Measurements from ENCODE around the gene BSPRY.

Gene BSPRY

GRCh38 chr9:113343732-113344231 is 5.6 kb upstream of the BSPRY start:
- no peak for TF ChIP-seq CTCF (IDR thresholded peaks at IDR 0.05)

GRCh38 chr9:113345190-113345589 is 4.2 kb upstream of the BSPRY start:
- no peak for TF ChIP-seq CTCF (IDR thresholded peaks at IDR 0.05)

GRCh38 chr9:113345671-113346070 is 3.7 kb upstream of the BSPRY start:
- TF ChIP-seq CTCF (IDR thresholded peaks at IDR 0.05) = no peak

- TF ChIP-seq CTCF (IDR thresholded peaks at IDR 0.05) = no peak
Measured at GRCh38 chr9:113348437-113348836, 904 bp upstream of the BSPRY start.

- no peak for TF ChIP-seq CTCF (IDR thresholded peaks at IDR 0.05)
Measured at GRCh38 chr9:113349066-113349444, 286 bp upstream of the BSPRY start.

- no peak for TF ChIP-seq CTCF (IDR thresholded peaks at IDR 0.05)
Measured at GRCh38 chr9:113350107-113350661, 843 bp downstream of the BSPRY start.

- no peak for TF ChIP-seq CTCF (IDR thresholded peaks at IDR 0.05)
Measured at GRCh38 chr9:113350937-113351336, 1.6 kb downstream of the BSPRY start.

GRCh38 chr9:113352006-113352405 is 2.7 kb downstream of the BSPRY start:
- no peak for TF ChIP-seq CTCF (IDR thresholded peaks at IDR 0.05)
